SK-N-SH (cell line): ENCODE results near the gene PDE4D. TPM values are rescaled to one million over a fixed set of nuclear protein-coding genes. Genes with fewer than 3 reads are reported as not detected.

Source experiments
- CTCF ChIA-PET: fragments of 300-600, 350-600 bp; formaldehyde crosslinking; extraction: SDS; loops from one replicate; lab custom pipeline; 2021; lab: Yijun Ruan, JAX
- POLR2A ChIA-PET: fragments of 350-600 bp; sonication (Branson Sonifier 250); formaldehyde crosslinking; extraction: SDS; loops from one replicate; lab custom pipeline; 2020; ENCODE audit warnings: antibody characterized with exemption, inconsistent platforms; lab: Yijun Ruan, JAX
- DNase-seq: peaks from one replicate; pipeline ENCODE4 v3.0.0; 2012
- H2AFZ ChIP-seq: fragments of 200-600 bp; sonication (generic); 2 replicates; pipeline ENCODE4 v1.8.1; 2016; ENCODE audit warnings: antibody characterized with exemption, mild to moderate bottlenecking, low read depth
- H3F3A ChIP-seq: fragments of 200-600 bp; sonication (generic); replicated peaks from 2 replicates; pipeline ENCODE3; 2016; ENCODE audit warnings: antibody characterized with exemption, mild to moderate bottlenecking; ENCODE audit not compliant: insufficient read depth
- H3K27ac ChIP-seq, 2 experiments: fragments of 200-500 bp in 1 of 2; fragments of 200-600 bp in 1 of 2; sonication (Bioruptor generic) in 1 of 2; sonication (generic), shearing (Covaris generic) in 1 of 2; 2 replicates each; pipeline versions ENCODE4 v1.5.1 to v1.6.1; 2014 to 2016; ENCODE audit warnings: low read depth in 2 of 2, inconsistent platforms in 1 of 2, low read length in 1 of 2, mild to moderate bottlenecking in 1 of 2, mixed read lengths in 1 of 2
- H3K27me3 ChIP-seq: fragments of 200-600 bp; sonication (generic), shearing (Covaris generic); 2 replicates; pipeline ENCODE4 v1.6.1; 2016; ENCODE audit warnings: mixed run types; ENCODE audit not compliant: insufficient read depth
- H3K36me3 ChIP-seq, 2 experiments: fragments of 200-500 bp in 1 of 2; fragments of 200-600 bp in 1 of 2; sonication (Bioruptor generic) in 1 of 2; sonication (generic) in 1 of 2; replicated peaks in 1 of 2; 2 replicates each; pipeline versions ENCODE3 to v1.5.1; 2014 to 2016; ENCODE audit warnings: low read length in 1 of 2, mild to moderate bottlenecking in 1 of 2; ENCODE audit not compliant: insufficient read depth in 2 of 2, control insufficient read depth in 1 of 2
- H3K4me1 ChIP-seq, 2 experiments: fragments of 200-500 bp in 1 of 2; fragments of 200-600 bp in 1 of 2; sonication (Bioruptor generic) in 1 of 2; sonication (generic), shearing (Covaris generic) in 1 of 2; 2 replicates each; pipeline versions ENCODE4 v1.5.1 to v1.6.1; 2014 to 2016; ENCODE audit warnings: low read depth in 1 of 2, low read length in 1 of 2, mixed run types in 1 of 2; ENCODE audit not compliant: insufficient read depth in 2 of 2, control insufficient read depth in 1 of 2
- H3K4me2 ChIP-seq: fragments of 200-600 bp; sonication (generic), shearing (Covaris generic); 2 replicates; pipeline ENCODE4 v1.6.1; 2017; ENCODE audit warnings: mixed run types
- H3K4me3 ChIP-seq, 2 experiments: fragments of 200-500 bp in 1 of 2; fragments of 200-600 bp in 1 of 2; sonication (Bioruptor generic) in 1 of 2; sonication (generic), shearing (Covaris generic) in 1 of 2; 2 replicates each; pipeline versions ENCODE4 v1.5.1 to v1.8.1; 2014 to 2016; ENCODE audit warnings: low read depth in 2 of 2, inconsistent platforms in 1 of 2, low read length in 1 of 2, mild to moderate bottlenecking in 1 of 2, mixed read lengths in 1 of 2, moderate library complexity in 1 of 2
- H3K79me2 ChIP-seq: fragments of 200-600 bp; sonication (generic); 2 replicates; pipeline ENCODE4 v1.8.1; 2017; ENCODE audit warnings: mild to moderate bottlenecking; ENCODE audit not compliant: insufficient read depth
- H3K9ac ChIP-seq: fragments of 200-600 bp; sonication (generic); 2 replicates; pipeline ENCODE4 v1.6.1; 2017; ENCODE audit warnings: mixed run types
- H3K9me2 ChIP-seq: fragments of 200-600 bp; sonication (generic); 2 replicates; pipeline ENCODE4 v1.6.1; 2017; ENCODE audit warnings: mixed run types
- H3K9me3 ChIP-seq: fragments of 200-600 bp; sonication (generic); 2 replicates; pipeline ENCODE4 v1.6.1; 2017; ENCODE audit warnings: mixed run types, mild to moderate bottlenecking, moderate library complexity
- H4K20me1 ChIP-seq: fragments of 200-600 bp; sonication (generic); 2 replicates; pipeline ENCODE4 v1.6.1; 2017; ENCODE audit warnings: mild to moderate bottlenecking, mixed run types; ENCODE audit not compliant: insufficient read depth
- CHD2 ChIP-seq: fragments of 150-350 bp; IDR thresholded peaks from 2 replicates; pipeline ENCODE4 v1.6.1; 2018; ENCODE audit warnings: low read length; ENCODE audit not compliant: partially characterized antibody
- ELF1 ChIP-seq: IDR thresholded peaks from 2 replicates; pipeline ENCODE4 v1.4.0; 2012
- EP300 ChIP-seq, 2 experiments: IDR thresholded peaks; 2 replicates each; pipeline versions ENCODE4 v1.4.0 to v1.6.1; 2012; ENCODE audit warnings: borderline replicate concordance in 1 of 2, low read depth in 1 of 2, low read length in 1 of 2
- EZH2phosphoT487 ChIP-seq: fragments of 200-600 bp; sonication (generic); IDR thresholded peaks from 2 replicates; pipeline ENCODE4 v1.6.1; 2017; ENCODE audit warnings: low read depth, mixed run types, mild to moderate bottlenecking, antibody characterized with exemption, moderate library complexity, borderline replicate concordance
- FOSL2 ChIP-seq: IDR thresholded peaks from 2 replicates; pipeline ENCODE4 v1.4.0; 2012; ENCODE audit warnings: low read depth, mild to moderate bottlenecking, moderate library complexity, borderline replicate concordance
- FOXM1 ChIP-seq: IDR thresholded peaks from 2 replicates; pipeline ENCODE4 v1.4.0; 2012; ENCODE audit warnings: low read depth, mild to moderate bottlenecking
- GABPA ChIP-seq: IDR thresholded peaks from 2 replicates; pipeline ENCODE4 v1.4.0; 2012; ENCODE audit warnings: low read depth, mild to moderate bottlenecking
- GATA2 ChIP-seq: sonication (generic); formaldehyde crosslinking; IDR thresholded peaks from 2 replicates; pipeline ENCODE4 v1.5.0; 2020; ENCODE audit warnings: mild to moderate bottlenecking, missing genetic modification reagents
- JUND ChIP-seq: IDR thresholded peaks from 2 replicates; pipeline ENCODE4 v1.4.0; 2012
- NFIC ChIP-seq: IDR thresholded peaks from 2 replicates; pipeline ENCODE4 v1.4.0; 2012; ENCODE audit warnings: borderline replicate concordance
- RAD21 ChIP-seq: IDR thresholded peaks from 2 replicates; pipeline ENCODE4 v1.6.1; 2012; ENCODE audit warnings: mild to moderate bottlenecking, low read length
- RFX5 ChIP-seq: IDR thresholded peaks from 2 replicates; pipeline ENCODE4 v1.6.1; 2012; ENCODE audit warnings: mild to moderate bottlenecking, improper control_type of control experiment, low read length
- RXRA ChIP-seq: IDR thresholded peaks from 2 replicates; pipeline ENCODE4 v1.4.0; 2012; ENCODE audit warnings: low read depth, mild to moderate bottlenecking, borderline replicate concordance
- SIN3A ChIP-seq: IDR thresholded peaks from 2 replicates; pipeline ENCODE4 v1.6.1; 2012; ENCODE audit warnings: low read depth, mild to moderate bottlenecking, low read length, moderate library complexity, borderline replicate concordance
- TCF12 ChIP-seq: IDR thresholded peaks from 2 replicates; pipeline ENCODE4 v1.4.0; 2012
- TEAD4 ChIP-seq: IDR thresholded peaks from 2 replicates; pipeline ENCODE4 v1.4.0; 2012; ENCODE audit warnings: mild to moderate bottlenecking, borderline replicate concordance; ENCODE audit not compliant: insufficient read depth
- YY1 ChIP-seq: IDR thresholded peaks from 2 replicates; pipeline ENCODE4 v1.4.0; 2012; ENCODE audit warnings: low read depth, mild to moderate bottlenecking
- WGBS: methylation state at CpG from one replicate; pipeline ENCODE4 v1.1.6; 2017; ENCODE audit warnings: low lambda C conversion rate; 5-methylcytosine and 5-hydroxymethylcytosine counted together
- polyA plus RNA-seq, 3 experiments: library from polyadenylated mRNA; depleted of rRNA; stranded (reverse); fragments of >200 nt; gene quantifications; 2 replicates each; pipeline ENCODE4 v1.2.3, GENCODE V29; 2012
- TF ChIP-seq, protein P1 (sequence below): IDR thresholded peaks from 2 replicates; pipeline ENCODE4 v1.4.0; 2012; ENCODE audit warnings: low read depth, borderline replicate concordance

The PDE4D gene
- polyA plus RNA-seq, 1 of the 3 experiments (the other 2 are of a cell fraction) = 2.4 TPM

GRCh38 chr5:59169081-59169767 is 724.3 kb downstream of the PDE4D start:
- Histone ChIP-seq H3K27ac (no peak overlapping the region), H3K9me2 (no peaks in the 10 kb centered on the region), H3K9me3 (no peaks in the 10 kb centered on the region), H3K9ac (no peak overlapping the region), H3K4me3 (no peak overlapping the region), H3F3A (peaks cover 5% of the 10 kb centered on the region), H3K79me2 (no peaks in the 10 kb centered on the region), H3K36me3 (no peaks in the 10 kb centered on the region), H3K4me1 (peaks cover 0 to 2% of the 10 kb centered on the region in 2 experiments; a peak in 2 of 4 replicates), H2AFZ (no peak overlapping the region), H4K20me1 (no peaks in the 10 kb centered on the region), H3K4me2 (no peak overlapping the region), H3K27me3 (no peaks in the 10 kb centered on the region)
- no peak for TF ChIP-seq RAD21
- TF ChIP-seq RFX5 = no peak
- TF ChIP-seq CHD2 = no peak
- TF ChIP-seq YY1 = no peak
- no peak for TF ChIP-seq RXRA
- TF ChIP-seq EZH2phosphoT487 = no peak
- no peak for TF ChIP-seq EP300 (IDR thresholded peaks at IDR 0.05; ENCODE audit: borderline replicate concordance in 1 of 2, low read depth in 1 of 2, low read length in 1 of 2)
- TF ChIP-seq SIN3A = no peak
- no peak for TF ChIP-seq TCF12
- no peak for TF ChIP-seq FOSL2
- TF ChIP-seq, protein P1, sequence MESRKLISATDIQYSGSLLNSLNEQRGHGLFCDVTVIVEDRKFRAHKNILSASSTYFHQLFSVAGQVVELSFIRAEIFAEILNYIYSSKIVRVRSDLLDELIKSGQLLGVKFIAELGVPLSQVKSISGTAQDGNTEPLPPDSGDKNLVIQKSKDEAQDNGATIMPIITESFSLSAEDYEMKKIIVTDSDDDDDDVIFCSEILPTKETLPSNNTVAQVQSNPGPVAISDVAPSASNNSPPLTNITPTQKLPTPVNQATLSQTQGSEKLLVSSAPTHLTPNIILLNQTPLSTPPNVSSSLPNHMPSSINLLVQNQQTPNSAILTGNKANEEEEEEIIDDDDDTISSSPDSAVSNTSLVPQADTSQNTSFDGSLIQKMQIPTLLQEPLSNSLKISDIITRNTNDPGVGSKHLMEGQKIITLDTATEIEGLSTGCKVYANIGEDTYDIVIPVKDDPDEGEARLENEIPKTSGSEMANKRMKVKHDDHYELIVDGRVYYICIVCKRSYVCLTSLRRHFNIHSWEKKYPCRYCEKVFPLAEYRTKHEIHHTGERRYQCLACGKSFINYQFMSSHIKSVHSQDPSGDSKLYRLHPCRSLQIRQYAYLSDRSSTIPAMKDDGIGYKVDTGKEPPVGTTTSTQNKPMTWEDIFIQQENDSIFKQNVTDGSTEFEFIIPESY = no peak
- no peak for TF ChIP-seq GATA2
- TF ChIP-seq ELF1 = no peak
- no peak for TF ChIP-seq JUND
- TF ChIP-seq FOXM1 = no peak
- no peak for TF ChIP-seq GABPA
- TF ChIP-seq TEAD4 = no peak
- CTCF ChIA-PET = interaction anchor here (0.9 to 1.2 kb wide), 3 partner anchors 133 to 282 kb away, joined by 3 to 4 read pairs (median 3); no protein-coding TSS in a partner anchor
- 85% methylated on average over 7 of the region's 7 CpGs for WGBS
- POLR2A ChIA-PET = no interaction called here
- no peak for DNase-seq

- Histone ChIP-seq H3K9me3 (no peaks in the 10 kb centered on the region), H3K79me2 (no peaks in the 10 kb centered on the region)
- no peak for TF ChIP-seq JUND
- no peak for TF ChIP-seq NFIC
- TF ChIP-seq CHD2 = no peak
- no peak for TF ChIP-seq EP300 (IDR thresholded peaks at IDR 0.05; ENCODE audit: borderline replicate concordance in 1 of 2, low read depth in 1 of 2, low read length in 1 of 2)
- no peak for TF ChIP-seq FOXM1
- TF ChIP-seq, all 33 proteins: peak for 0
- H3K4me3 ChIP-seq = no peak overlapping the region
- no peaks in the 10 kb centered on the region for H4K20me1 ChIP-seq
- DNase-seq = no peak
- CTCF ChIA-PET = interaction anchor here (0.6 to 1.9 kb wide), 5 partner anchors 91 to 281 kb away, joined by 3 to 8 read pairs (median 3); no protein-coding TSS in a partner anchor
- no peak overlapping the region for H3K27ac ChIP-seq
- no peaks in the 10 kb centered on the region for H3K36me3 ChIP-seq
- no peak overlapping the region for H3K9ac ChIP-seq
- H3K27me3 ChIP-seq = no peaks in the 10 kb centered on the region
- 85% methylated on average over 6 of the region's 6 CpGs for WGBS
- peaks cover 7% of the 10 kb centered on the region for H3F3A ChIP-seq
- peaks cover 4% of the 10 kb centered on the region in 2 experiments; a peak in 2 of 4 replicates for H3K4me1 ChIP-seq
- no peak overlapping the region for H3K4me2 ChIP-seq
- no peaks in the 10 kb centered on the region for H3K9me2 ChIP-seq
- no peak overlapping the region for H2AFZ ChIP-seq
- POLR2A ChIA-PET = no interaction called here
These were observed 725.5 kb downstream of the PDE4D start for GRCh38 chr5:59168067-59168466.
